ENCODE measurements around the gene MCAM. TPM values are rescaled to one million over a fixed set of nuclear protein-coding genes. Genes with fewer than 3 reads are reported as not detected.
A peak's percentile ranks its signal among the peaks of the same experiment; 100 is the strongest.

Gene MCAM
- total and polyA plus RNA-seq, 7 experiments from 2014 or later, result 0.08 to 5.1 (median 0.60) TPM; not detected in 1

DNA sequence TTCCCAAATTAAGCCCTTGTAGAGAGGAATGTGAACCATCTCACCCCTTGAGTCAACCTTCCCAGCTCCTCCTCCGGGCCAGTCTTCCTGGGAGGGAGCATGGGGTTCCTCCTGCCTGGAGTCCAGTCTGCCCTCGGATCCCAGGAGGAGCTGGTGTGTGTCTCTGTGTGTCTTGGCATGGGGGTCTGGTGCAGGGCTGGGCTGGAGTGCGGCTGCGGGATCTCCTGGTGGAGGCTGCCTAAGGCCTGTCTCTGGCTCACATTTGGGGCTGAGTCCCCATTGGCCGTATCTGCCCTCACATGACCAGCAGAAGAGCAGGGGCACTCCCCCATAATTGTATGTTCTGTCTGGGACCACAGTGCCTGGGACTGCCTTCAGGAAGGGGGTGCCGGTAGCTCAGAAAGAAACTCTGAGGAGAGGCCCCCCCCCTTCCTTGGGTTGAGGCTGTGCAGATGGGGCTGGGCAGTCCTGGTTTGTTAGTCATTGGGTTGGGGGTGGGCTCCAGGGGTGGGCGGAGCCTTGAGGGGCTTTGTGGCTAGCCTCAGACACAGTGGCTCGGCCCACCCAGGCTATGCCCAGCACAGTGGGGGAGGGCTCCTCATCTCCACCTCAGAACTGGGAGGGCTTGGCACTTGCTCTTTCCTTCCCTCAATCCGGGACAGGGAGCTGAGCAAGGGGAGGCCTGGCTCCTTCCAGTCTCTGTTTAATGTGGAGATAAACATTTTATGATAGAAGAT is 20.8 kb upstream of the MCAM start:
- Histone ChIP-seq H3K4me1 (ENCODE audit: control insufficient read depth in 2 of 2, insufficient read depth in 2 of 2, low read length in 2 of 2) (peaks cover 12 to 15% of the 10 kb centered on the region in 2 donors), H3K9me3 (ENCODE audit: control insufficient read depth in 2 of 3, low read length in 3 of 3) (no peaks in the 10 kb centered on the region), H3K36me3 (ENCODE audit: control insufficient read depth in 2 of 3, insufficient read depth in 3 of 3, low read length in 3 of 3) (peaks cover 0 to 15% (median 0%) of the 10 kb centered on the region in 3 experiments), H3K27ac (ENCODE audit: low read depth, low read length) (no peak overlapping the region), H3K27me3 (ENCODE audit: control insufficient read depth in 2 of 2, insufficient read depth in 2 of 2, low read length in 2 of 2) (peaks cover 4 to 16% of the 10 kb centered on the region in 2 donors), H3K4me3 (ENCODE audit: low read length) (no peak overlapping the region)
- H3K36me3 Mint-ChIP-seq, result peaks cover 0 to 10% (median 0%) of the 10 kb centered on the region in 5 donors
- H3K4me1 Mint-ChIP-seq, result peaks cover 22 to 66% (median 47%) of the 10 kb centered on the region in 7 donors
- intact Hi-C loops (cut with micrococcal nuclease), result loop anchor here (1.0 to 5.0 kb wide), 3 partner anchors 16 to 130 kb away; partner anchors contain the start of gene CBL (in 1 of the 2)
- no peaks in the 10 kb centered on the region for H3K9me3 Mint-ChIP-seq
- peaks cover 19 to 29% (median 26%) of the 10 kb centered on the region in 5 donors for H3K27me3 Mint-ChIP-seq
- ChIA-PET POLR2A (interaction anchor here (0.6 to 1.2 kb wide), 5 partner anchors 132 to 400 kb away, joined by 3 to 4 read pairs (median 4); partner anchors contain the start of gene CBL), CTCF (interaction anchor here (0.5 to 1.9 kb wide), 24 partner anchors 9 to 671 kb away, joined by 3 to 10 read pairs (median 4); partner anchors contain the start of gene CBL)
- no peak for ATAC-seq
- no peak for DNase-seq
- peak overlapping the region in 6 of 10 donors; percentile 19 to 64 (median 50) for H3K4me3 Mint-ChIP-seq
- peak overlapping the region in 1 of 9 donors; percentile 33 for H3K27ac Mint-ChIP-seq

GRCh38 chr11:119336744-119337469 is 20.0 kb upstream of the MCAM start:
- H3K27me3 Mint-ChIP-seq, result peaks cover 19 to 25% (median 23%) of the 10 kb centered on the region in 5 donors
- peaks cover 4 to 16% of the 10 kb centered on the region in 2 donors for H3K27me3 ChIP-seq (ENCODE audit: control insufficient read depth in 2 of 2, insufficient read depth in 2 of 2, low read length in 2 of 2)
- peak overlapping the region in 8 of 10 donors; percentile 14 to 99 (median 74) for H3K4me3 Mint-ChIP-seq
- H3K4me1 Mint-ChIP-seq, result peaks cover 22 to 67% (median 47%) of the 10 kb centered on the region in 7 donors
- intact Hi-C loops (cut with micrococcal nuclease), result loop anchor here in 1 of 2 donors (5.0 kb wide), 1 partner anchor 130 kb away; the partner anchor contains the start of gene CBL
- peak overlapping the region in 3 of 9 donors; percentile 49 to 64 (median 59) for H3K27ac Mint-ChIP-seq
- CTCF ChIA-PET, result interaction anchor here (0.5 to 1.8 kb wide), 11 partner anchors 10 to 670 kb away, joined by 3 to 8 read pairs (median 4); partner anchors contain the start of gene CBL
- POLR2A ChIA-PET, result interaction anchor here (0.8 kb wide), 1 partner anchor 271 kb away, joined by 4 read pairs; no protein-coding TSS in a partner anchor
- no peaks in the 10 kb centered on the region for H3K9me3 ChIP-seq (ENCODE audit: control insufficient read depth in 2 of 3, low read length in 3 of 3)
- no peaks in the 10 kb centered on the region for H3K9me3 Mint-ChIP-seq
- peaks cover 0 to 10% (median 0%) of the 10 kb centered on the region in 5 donors for H3K36me3 Mint-ChIP-seq
- no peak for DNase-seq
- peaks cover 12 to 15% of the 10 kb centered on the region in 2 donors for H3K4me1 ChIP-seq (ENCODE audit: control insufficient read depth in 2 of 2, insufficient read depth in 2 of 2, low read length in 2 of 2)
- H3K4me3 ChIP-seq (ENCODE audit: low read length), result no peak overlapping the region
- no peak for ATAC-seq
- no peak overlapping the region for H3K27ac ChIP-seq (ENCODE audit: low read depth, low read length)
- peaks cover 0 to 15% (median 0%) of the 10 kb centered on the region in 3 experiments for H3K36me3 ChIP-seq (ENCODE audit: control insufficient read depth in 2 of 3, insufficient read depth in 3 of 3, low read length in 3 of 3)

- Histone ChIP-seq H3K27ac (ENCODE audit: low read depth, low read length) (no peak overlapping the region), H3K27me3 (ENCODE audit: control insufficient read depth in 2 of 2, insufficient read depth in 2 of 2, low read length in 2 of 2) (peaks cover 4 to 16% of the 10 kb centered on the region in 2 donors), H3K36me3 (ENCODE audit: control insufficient read depth in 2 of 3, insufficient read depth in 3 of 3, low read length in 3 of 3) (peaks cover 0 to 15% (median 0%) of the 10 kb centered on the region in 3 experiments), H3K4me1 (ENCODE audit: control insufficient read depth in 2 of 2, insufficient read depth in 2 of 2, low read length in 2 of 2) (peaks cover 12 to 15% of the 10 kb centered on the region in 2 donors), H3K4me3 (ENCODE audit: low read length) (no peak overlapping the region), H3K9me3 (ENCODE audit: control insufficient read depth in 2 of 3, low read length in 3 of 3) (no peaks in the 10 kb centered on the region)
- Mint-ChIP-seq H3K36me3 (peaks cover 0 to 10% (median 0%) of the 10 kb centered on the region in 5 donors), H3K27ac (peak overlapping the region in 6 of 9 donors; percentile 49 to 99 (median 91)), H3K4me1 (peaks cover 22 to 64% (median 43%) of the 10 kb centered on the region in 7 donors), H3K4me3 (peak overlapping the region; percentile 88 to 99 (median 98)), H3K27me3 (peaks cover 14 to 19% (median 17%) of the 10 kb centered on the region in 5 donors), H3K9me3 (no peaks in the 10 kb centered on the region)
- no peak for DNase-seq
- ChIA-PET POLR2A (interaction anchor here (0.6 kb wide), 1 partner anchor 159 kb away, joined by 3 read pairs; no protein-coding TSS in a partner anchor), CTCF (interaction anchor here (1.0 kb wide), 1 partner anchor 13 kb away, joined by 4 read pairs; no protein-coding TSS in a partner anchor)
- intact Hi-C loops (cut with micrococcal nuclease), result loop anchor here in 1 of 2 donors (2.0 to 5.0 kb wide), 2 partner anchors 129 to 317 kb away; partner anchors contain the start of genes CBL, RPS25 and TRAPPC4
- no peak for ATAC-seq
These were observed 19.0 kb upstream of the MCAM start for GRCh38 chr11:119335655-119336543.

- Histone ChIP-seq H3K36me3 (ENCODE audit: control insufficient read depth in 2 of 3, insufficient read depth in 3 of 3, low read length in 3 of 3) (peaks cover 0 to 15% (median 0%) of the 10 kb centered on the region in 3 experiments), H3K4me1 (ENCODE audit: control insufficient read depth in 2 of 2, insufficient read depth in 2 of 2, low read length in 2 of 2) (peaks cover 12 to 14% of the 10 kb centered on the region in 2 donors), H3K4me3 (ENCODE audit: low read length) (peak overlapping the region; percentile 60), H3K27ac (ENCODE audit: low read depth, low read length) (peak overlapping the region; percentile 89), H3K27me3 (ENCODE audit: control insufficient read depth in 2 of 2, insufficient read depth in 2 of 2, low read length in 2 of 2) (peaks cover 4 to 11% of the 10 kb centered on the region in 2 donors), H3K9me3 (ENCODE audit: control insufficient read depth in 2 of 3, low read length in 3 of 3) (no peaks in the 10 kb centered on the region)
- no peak for ATAC-seq
- Mint-ChIP-seq H3K9me3 (no peaks in the 10 kb centered on the region), H3K27me3 (peaks cover 11 to 23% (median 19%) of the 10 kb centered on the region in 5 donors), H3K4me3 (peak overlapping the region; percentile 88 to 99 (median 98)), H3K4me1 (peaks cover 22 to 61% (median 41%) of the 10 kb centered on the region in 7 donors), H3K36me3 (peaks cover 0 to 10% (median 0%) of the 10 kb centered on the region in 5 donors), H3K27ac (peak overlapping the region; percentile 91 to 99 (median 97))
- intact Hi-C loops (cut with micrococcal nuclease), result loop anchor here in 1 of 2 donors (2.0 to 5.0 kb wide), 2 partner anchors 128 to 316 kb away; partner anchors contain the start of genes CBL, RPS25 and TRAPPC4
- ChIA-PET POLR2A (interaction anchor here (0.6 to 1.2 kb wide), 5 partner anchors 9 to 298 kb away, joined by 3 to 7 read pairs (median 3); no protein-coding TSS in a partner anchor), CTCF (no interaction called here)
- no peak for DNase-seq
These were observed 18.2 kb upstream of the MCAM start for GRCh38 chr11:119335091-119335654.

Data from naive thymus-derived CD4-positive, alpha-beta T cell (primary cell).